RWPE2 (cell line): ENCODE data around the gene SERPINB1.
A peak's percentile ranks its signal among the peaks of the same experiment; 100 is the strongest.

Experiments used
- ATAC-seq: fragments of 200-7000 bp; cut with Tn5 transposase; 3 replicates; pipeline ENCODE4 v1.9.1; 2021; ENCODE audit warnings: low read depth
- DNase-seq: peaks from one replicate; pipeline ENCODE4 v3.0.0-alpha.2; 2020; ENCODE audit warnings: low spot score
- H3K27ac ChIP-seq: fragments of 450-650 bp; 2 replicates; pipeline ENCODE4 v1.5.1; 2017; ENCODE audit warnings: mild to moderate bottlenecking; ENCODE audit not compliant: poor library complexity, severe bottlenecking
- H3K27me3 ChIP-seq: fragments of 250-450 bp; sonication (Bioruptor Pico); 2 replicates; pipeline ENCODE4 v1.5.1; 2021; ENCODE audit warnings: mild to moderate bottlenecking, moderate library complexity; ENCODE audit not compliant: insufficient read depth, poor library complexity, severe bottlenecking
- H3K36me3 ChIP-seq: fragments of 250-450 bp; sonication (Bioruptor Pico); 2 replicates; pipeline ENCODE4 v1.5.1; 2020; ENCODE audit warnings: low read depth, mild to moderate bottlenecking, moderate library complexity
- H3K4me1 ChIP-seq: fragments of 250-450 bp; sonication (Bioruptor Pico); 2 replicates; pipeline ENCODE4 v1.5.1; 2021; ENCODE audit warnings: mild to moderate bottlenecking, moderate library complexity; ENCODE audit not compliant: insufficient read depth, poor library complexity, severe bottlenecking
- H3K4me3 ChIP-seq: fragments of 250-450 bp; sonication (Bioruptor Pico); 2 replicates; pipeline ENCODE4 v1.5.1; 2021; ENCODE audit warnings: mild to moderate bottlenecking, moderate library complexity; ENCODE audit not compliant: severe bottlenecking
- H3K9me3 ChIP-seq: fragments of 250-450 bp; sonication (Bioruptor Pico); 2 replicates; pipeline ENCODE4 v1.5.1; 2021; ENCODE audit warnings: mild to moderate bottlenecking, moderate library complexity; ENCODE audit not compliant: severe bottlenecking
- CTCF ChIP-seq: fragments of 450-650 bp; IDR thresholded peaks from one replicate; pipeline ENCODE4 v1.5.1; 2017; ENCODE audit warnings: mild to moderate bottlenecking, moderate library complexity; ENCODE audit not compliant: poor library complexity, severe bottlenecking

Gene SERPINB1

GRCh38 chr6:2810092-2810671, 31.5 kb downstream of the SERPINB1 start:
- ATAC-seq = peak; percentile 94

GRCh38 chr6:2809015-2809414, 32.6 kb downstream of the SERPINB1 start:
- no peak for ATAC-seq
- DNase-seq = no peak

More at GRCh38 chr6:2810092-2810671, 31.5 kb downstream of the SERPINB1 start:
- H3K9me3 ChIP-seq = no peaks in the 10 kb centered on the region
- DNase-seq = peak; percentile 92
- H3K4me3 ChIP-seq = no peak overlapping the region
- no peaks in the 10 kb centered on the region for H3K27me3 ChIP-seq
- H3K36me3 ChIP-seq = no peaks in the 10 kb centered on the region
- TF ChIP-seq CTCF = no peak
- peaks cover 16% of the 10 kb centered on the region for H3K4me1 ChIP-seq
- H3K27ac ChIP-seq = peak overlapping the region; percentile 72

GRCh38 chr6:2807342-2808090, 34.1 kb downstream of the SERPINB1 start:
- no peaks in the 10 kb centered on the region for H3K27me3 ChIP-seq
- ATAC-seq (no peak), DNase-seq (no peak)
- TF ChIP-seq CTCF = no peak
- peaks cover 16% of the 10 kb centered on the region for H3K4me1 ChIP-seq
- H3K9me3 ChIP-seq = no peaks in the 10 kb centered on the region
- H3K36me3 ChIP-seq = no peaks in the 10 kb centered on the region
- H3K4me3 ChIP-seq = no peak overlapping the region
- no peak overlapping the region for H3K27ac ChIP-seq

More at GRCh38 chr6:2809015-2809414, 32.6 kb downstream of the SERPINB1 start:
- Histone ChIP-seq H3K4me1 (peaks cover 16% of the 10 kb centered on the region), H3K36me3 (no peaks in the 10 kb centered on the region), H3K9me3 (no peaks in the 10 kb centered on the region), H3K27ac (peak overlapping the region; percentile 72), H3K27me3 (no peaks in the 10 kb centered on the region), H3K4me3 (no peak overlapping the region)
- no peak for TF ChIP-seq CTCF

GRCh38 chr6:2806644-2807043, 35.0 kb downstream of the SERPINB1 start:
- Histone ChIP-seq H3K4me1 (peaks cover 16% of the 10 kb centered on the region), H3K9me3 (no peaks in the 10 kb centered on the region), H3K4me3 (no peak overlapping the region), H3K27me3 (no peaks in the 10 kb centered on the region), H3K27ac (no peak overlapping the region), H3K36me3 (no peaks in the 10 kb centered on the region)
- no peak for TF ChIP-seq CTCF
- DNase-seq (no peak), ATAC-seq (no peak)

GRCh38 chr6:2805031-2805430, 36.6 kb downstream of the SERPINB1 start:
- no peak for TF ChIP-seq CTCF
- DNase-seq (no peak), ATAC-seq (no peak)
- Histone ChIP-seq H3K9me3 (no peaks in the 10 kb centered on the region), H3K27ac (no peak overlapping the region), H3K36me3 (no peaks in the 10 kb centered on the region), H3K4me1 (peaks cover 10% of the 10 kb centered on the region), H3K27me3 (no peaks in the 10 kb centered on the region), H3K4me3 (no peak overlapping the region)
